Activated CD8-positive, alpha-beta T cell treated with anti-CD3 and anti-CD28 coated beads for 36 hours (primary cell): Measurements from ENCODE around the gene WNT7B. TPM values are rescaled to one million over a fixed set of nuclear protein-coding genes. Genes with fewer than 3 reads are reported as not detected.

ENCODE experiments used
- ATAC-seq: fragments of 200-7000 bp; cut with Tn5 transposase; one replicate; pipeline ENCODE4 v1.10.0; 2021; ENCODE audit warnings: mild to moderate bottlenecking, moderate library complexity
- CTCF ChIA-PET: fragments of 350-600 bp; sonication (Branson Sonifier 250); formaldehyde crosslinking; loops from one replicate; lab custom pipeline; 2021; ENCODE audit warnings: antibody characterized with exemption; lab: Charles Lee
- POLR2A ChIA-PET: fragments of 350-600 bp; sonication (Branson Sonifier 250); formaldehyde crosslinking; loops from one replicate; lab custom pipeline; 2021; ENCODE audit warnings: antibody characterized with exemption; lab: Charles Lee
- DNase-seq: peaks from one replicate; pipeline ENCODE4 v3.0.0-alpha.2; 2020
- H3K27ac Mint-ChIP-seq: one replicate; pipeline ENCODE4 v1.8.0; 2021; ENCODE audit warnings: mild to moderate bottlenecking, mixed read lengths
- H3K27me3 Mint-ChIP-seq: one replicate; pipeline ENCODE4 v1.8.0; 2021; ENCODE audit warnings: mixed read lengths
- H3K36me3 Mint-ChIP-seq: one replicate; pipeline ENCODE4 v1.8.0; 2021; ENCODE audit warnings: low read depth, mixed read lengths
- H3K4me1 Mint-ChIP-seq: one replicate; pipeline ENCODE4 v1.8.0; 2021; ENCODE audit warnings: low read depth, mixed read lengths
- H3K4me3 Mint-ChIP-seq: one replicate; pipeline ENCODE4 v1.8.0; 2021; ENCODE audit warnings: mild to moderate bottlenecking, moderate library complexity, mixed read lengths
- H3K9me3 Mint-ChIP-seq: one replicate; pipeline ENCODE4 v1.8.0; 2021; ENCODE audit warnings: mixed read lengths
- CTCF ChIP-seq: fragments of 200-600 bp; IDR thresholded peaks from one replicate; pipeline ENCODE4 v1.8.0; 2022; ENCODE audit warnings: antibody characterized with exemption, mild to moderate bottlenecking
- intact Hi-C: fragments of 100-400 bp; cut with micrococcal nuclease; formaldehyde crosslinking; loops from one replicate; pipeline ENCODE4 v1.10.0; 2022
- total RNA-seq, 2 experiments: library from RNA; stranded (reverse); gene quantifications; one replicate each; pipeline ENCODE4 v1.2.3, GENCODE V29; 2021

The WNT7B gene
- total RNA-seq, 2 experiments from 2014 or later = not detected

GRCh38 chr22:45905326-45905923 is 71.5 kb downstream of the WNT7B start:
- TF ChIP-seq CTCF = no peak
- DNase-seq (no peak), ATAC-seq (no peak)
- intact Hi-C loops = no loop called here
- Mint-ChIP-seq H3K4me1 (no peaks in the 10 kb centered on the region), H3K4me3 (no peak overlapping the region), H3K27me3 (peaks cover 11% of the 10 kb centered on the region), H3K27ac (no peak overlapping the region), H3K9me3 (no peaks in the 10 kb centered on the region), H3K36me3 (no peaks in the 10 kb centered on the region)
- ChIA-PET POLR2A (no interaction called here), CTCF (no interaction called here)

DNA sequence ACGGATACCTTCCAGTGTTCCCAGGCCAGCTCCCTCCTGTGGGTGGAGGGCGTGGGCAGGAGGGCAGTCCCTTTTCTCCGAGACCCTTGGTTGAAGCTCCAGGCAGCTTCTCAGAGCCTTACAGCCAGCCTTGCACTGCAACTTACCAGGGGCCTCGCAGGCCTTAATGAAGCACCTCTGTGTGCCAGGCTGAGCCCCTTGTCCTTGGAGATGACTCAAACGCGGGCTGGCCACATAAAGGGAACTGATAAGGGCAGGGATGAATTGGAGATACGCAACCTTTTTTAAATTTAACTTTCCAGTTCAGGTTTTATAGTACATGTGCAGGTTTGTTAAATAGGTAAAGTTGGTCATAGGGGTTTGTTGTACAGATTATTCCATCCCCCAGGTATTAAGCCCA is 72.7 kb downstream of the WNT7B start:
- Mint-ChIP-seq H3K27ac (no peak overlapping the region), H3K27me3 (peaks cover 14% of the 10 kb centered on the region), H3K36me3 (no peaks in the 10 kb centered on the region), H3K4me3 (no peak overlapping the region), H3K9me3 (no peaks in the 10 kb centered on the region), H3K4me1 (no peaks in the 10 kb centered on the region)
- ChIA-PET CTCF (no interaction called here), POLR2A (no interaction called here)
- DNase-seq = no peak
- no peak for TF ChIP-seq CTCF
- intact Hi-C loops = no loop called here
- no peak for ATAC-seq

GRCh38 chr22:45903355-45904135 is 73.4 kb downstream of the WNT7B start:
- no peak overlapping the region for H3K27ac Mint-ChIP-seq
- H3K4me1 Mint-ChIP-seq = no peaks in the 10 kb centered on the region
- POLR2A ChIA-PET = no interaction called here
- no peaks in the 10 kb centered on the region for H3K9me3 Mint-ChIP-seq
- TF ChIP-seq CTCF = no peak
- H3K27me3 Mint-ChIP-seq = peaks cover 14% of the 10 kb centered on the region
- no peak overlapping the region for H3K4me3 Mint-ChIP-seq
- intact Hi-C loops = no loop called here
- no peaks in the 10 kb centered on the region for H3K36me3 Mint-ChIP-seq
- no peak for ATAC-seq
- peak; percentile 7 for DNase-seq
- CTCF ChIA-PET = no interaction called here

GRCh38 chr22:45897736-45898135 is 79.2 kb downstream of the WNT7B start:
- no peak overlapping the region for H3K4me3 Mint-ChIP-seq
- H3K36me3 Mint-ChIP-seq = no peaks in the 10 kb centered on the region
- H3K9me3 Mint-ChIP-seq = no peaks in the 10 kb centered on the region
- ChIA-PET POLR2A (no interaction called here), CTCF (interaction anchor here (0.6 kb wide), 1 partner anchor 460 kb away, joined by 4 read pairs; no protein-coding TSS in a partner anchor)
- no peak for TF ChIP-seq CTCF
- no peak overlapping the region for H3K27ac Mint-ChIP-seq
- no peaks in the 10 kb centered on the region for H3K4me1 Mint-ChIP-seq
- peaks cover 6% of the 10 kb centered on the region for H3K27me3 Mint-ChIP-seq
- intact Hi-C loops = no loop called here
- no peak for ATAC-seq
- DNase-seq = no peak

GRCh38 chr22:45896964-45897538 is 79.9 kb downstream of the WNT7B start:
- Mint-ChIP-seq H3K4me1 (no peaks in the 10 kb centered on the region), H3K4me3 (no peak overlapping the region), H3K27me3 (peaks cover 4% of the 10 kb centered on the region), H3K36me3 (no peaks in the 10 kb centered on the region), H3K9me3 (no peaks in the 10 kb centered on the region), H3K27ac (no peak overlapping the region)
- no peak for TF ChIP-seq CTCF
- ATAC-seq (no peak), DNase-seq (no peak)
- intact Hi-C loops = no loop called here
- CTCF ChIA-PET = no interaction called here
- POLR2A ChIA-PET = no interaction called here
